GM08714 (cell line): ENCODE results near the gene DONSON.

ENCODE experiments used
- H3K4me3 ChIP-seq: fragments of 200-500 bp; sonication (Bioruptor generic); 2 replicates; pipeline ENCODE4 v1.5.1; 2014; ENCODE audit warnings: mild to moderate bottlenecking, low read length, inconsistent platforms
- ZNF274 ChIP-seq: IDR thresholded peaks from 2 replicates; pipeline ENCODE4 v1.6.1; 2012; ENCODE audit warnings: mild to moderate bottlenecking, low read depth, low read length

DONSON gene

GRCh38 chr21:33531007-33531406, 57.5 kb downstream of the DONSON start:
- TF ChIP-seq ZNF274, result no peak
- H3K4me3 ChIP-seq, result no peak overlapping the region
